A549 (cell line): ENCODE measurements around the gene CNTNAP2.
"Not testable (repeated sequence)": the region's sequence is repeated elsewhere in the genome, so short reads cannot be mapped to it uniquely, and the experiment has no call there.

ENCODE experiments used
- CEBPB ChIP-seq, 2 experiments: fragments of >200 bp in 1 of 2; sonication (Bioruptor Twin) in 1 of 2; formaldehyde crosslinking in 1 of 2; IDR thresholded peaks; 2 replicates each; pipeline ENCODE4 v1.6.1; 2012 to 2016
- ZNF302 ChIP-seq: fragments of 250-450 bp; sonication (Bioruptor Pico); IDR thresholded peaks from 2 replicates; pipeline ENCODE4 v1.9.0; 2021; ENCODE audit warnings: inconsistent platforms, mild to moderate bottlenecking, moderate library complexity
- ZSCAN20 ChIP-seq: fragments of 250-450 bp; sonication (Bioruptor Pico); IDR thresholded peaks from 2 replicates; pipeline ENCODE4 v1.8.0; 2022; ENCODE audit warnings: mild to moderate bottlenecking, moderate library complexity
- TF ChIP-seq, protein P1 (sequence below): fragments of 450-650 bp; IDR thresholded peaks from 2 replicates; pipeline ENCODE4 v1.6.1; 2014; ENCODE audit warnings: antibody characterized with exemption
- TF ChIP-seq, protein P2 (sequence below): fragments of >200 bp; sonication (Bioruptor Twin); formaldehyde crosslinking; IDR thresholded peaks from 3 replicates; pipeline ENCODE4 v1.5.1; 2016

DNA sequence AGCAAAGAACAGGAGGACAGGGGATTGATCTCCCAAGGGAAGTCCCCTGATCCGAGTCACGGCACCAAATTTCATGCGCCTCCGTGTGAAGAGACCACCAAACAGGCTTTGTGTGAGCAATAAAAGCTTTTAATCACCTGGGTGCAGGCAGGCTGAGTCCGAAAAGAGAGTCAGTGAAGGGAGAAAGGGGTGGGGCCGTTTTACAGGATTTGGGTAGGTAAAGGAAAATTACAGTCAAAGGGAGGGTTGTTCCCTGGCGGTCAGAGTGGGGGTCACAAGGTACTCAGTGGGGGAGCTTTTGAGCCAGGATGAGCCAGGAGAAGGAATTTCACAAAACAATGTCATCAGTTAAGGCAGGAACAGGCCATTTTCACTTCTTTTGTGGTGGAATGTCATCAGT is 132.1 kb downstream of the CNTNAP2 start:
- not testable (repeated sequence) for TF ChIP-seq CEBPB (IDR thresholded peaks at IDR 0.05); ZNF302 (CRISPR knock-in tag); ZSCAN20 (CRISPR knock-in tag)
- TF ChIP-seq, protein P1, sequence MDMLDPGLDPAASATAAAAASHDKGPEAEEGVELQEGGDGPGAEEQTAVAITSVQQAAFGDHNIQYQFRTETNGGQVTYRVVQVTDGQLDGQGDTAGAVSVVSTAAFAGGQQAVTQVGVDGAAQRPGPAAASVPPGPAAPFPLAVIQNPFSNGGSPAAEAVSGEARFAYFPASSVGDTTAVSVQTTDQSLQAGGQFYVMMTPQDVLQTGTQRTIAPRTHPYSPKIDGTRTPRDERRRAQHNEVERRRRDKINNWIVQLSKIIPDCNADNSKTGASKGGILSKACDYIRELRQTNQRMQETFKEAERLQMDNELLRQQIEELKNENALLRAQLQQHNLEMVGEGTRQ, result not testable (repeated sequence)
- TF ChIP-seq, protein P2, sequence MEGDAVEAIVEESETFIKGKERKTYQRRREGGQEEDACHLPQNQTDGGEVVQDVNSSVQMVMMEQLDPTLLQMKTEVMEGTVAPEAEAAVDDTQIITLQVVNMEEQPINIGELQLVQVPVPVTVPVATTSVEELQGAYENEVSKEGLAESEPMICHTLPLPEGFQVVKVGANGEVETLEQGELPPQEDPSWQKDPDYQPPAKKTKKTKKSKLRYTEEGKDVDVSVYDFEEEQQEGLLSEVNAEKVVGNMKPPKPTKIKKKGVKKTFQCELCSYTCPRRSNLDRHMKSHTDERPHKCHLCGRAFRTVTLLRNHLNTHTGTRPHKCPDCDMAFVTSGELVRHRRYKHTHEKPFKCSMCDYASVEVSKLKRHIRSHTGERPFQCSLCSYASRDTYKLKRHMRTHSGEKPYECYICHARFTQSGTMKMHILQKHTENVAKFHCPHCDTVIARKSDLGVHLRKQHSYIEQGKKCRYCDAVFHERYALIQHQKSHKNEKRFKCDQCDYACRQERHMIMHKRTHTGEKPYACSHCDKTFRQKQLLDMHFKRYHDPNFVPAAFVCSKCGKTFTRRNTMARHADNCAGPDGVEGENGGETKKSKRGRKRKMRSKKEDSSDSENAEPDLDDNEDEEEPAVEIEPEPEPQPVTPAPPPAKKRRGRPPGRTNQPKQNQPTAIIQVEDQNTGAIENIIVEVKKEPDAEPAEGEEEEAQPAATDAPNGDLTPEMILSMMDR, result not testable (repeated sequence)
